ENCODE measurements around the gene FAM89A. TPM values are rescaled to one million over a fixed set of nuclear protein-coding genes. Genes with fewer than 3 reads are reported as not detected.

Gene FAM89A
- total and polyA plus RNA-seq, 4 donors: 14.3 to 27.1 (median 23.2) TPM

- Histone ChIP-seq H3K36me3 (ENCODE audit: control insufficient read depth in 4 of 4, insufficient read depth in 4 of 4, low read length in 4 of 4) (no peaks in the 10 kb centered on the region), H3K4me3 (no peak overlapping the region), H3K9me3 (ENCODE audit: control insufficient read depth in 4 of 4, insufficient read depth in 3 of 4, low read length in 3 of 4) (peaks cover 0 to 6% (median 2%) of the 10 kb centered on the region in 4 donors), H3K27me3 (ENCODE audit: control insufficient read depth in 3 of 3, insufficient read depth in 3 of 3, low read length in 2 of 3) (peaks cover 0 to 16% (median 2%) of the 10 kb centered on the region in 3 donors), H3K9ac (ENCODE audit: insufficient read depth in 1 of 2, low read length in 2 of 2) (no peak overlapping the region), H3K4me1 (ENCODE audit: control insufficient read depth in 5 of 5, insufficient read depth in 5 of 5, low read length in 5 of 5) (peaks cover 0 to 24% (median 3%) of the 10 kb centered on the region in 5 donors), H3K27ac (ENCODE audit: low read depth in 1 of 2, low read length in 1 of 2) (no peak overlapping the region)
- TF ChIP-seq CTCF (IDR thresholded peaks at IDR 0.05; ENCODE audit: control extremely low read depth, extremely low read depth): no peak
- 78 to 81% methylated on average over 9 of the region's 9 CpGs for whole genome bisulfite sequencing, 2 donors
- DNase-seq (no peak), ATAC-seq (ENCODE audit: insufficient read depth, low FRiP score) (no peak)
These were observed 1.7 kb upstream of the FAM89A start for GRCh38 chr1:231041719-231042261.

GRCh38 chr1:231040800-231041718 is 1.0 kb upstream of the FAM89A start:
- DNase-seq (peak; percentile 53 to 69 (median 59)), ATAC-seq (ENCODE audit: insufficient read depth, low FRiP score) (peak; percentile 9)
- peaks cover 0 to 31% (median 5%) of the 10 kb centered on the region in 5 donors for H3K4me1 ChIP-seq (ENCODE audit: control insufficient read depth in 5 of 5, insufficient read depth in 5 of 5, low read length in 5 of 5)
- H3K36me3 ChIP-seq (ENCODE audit: control insufficient read depth in 4 of 4, insufficient read depth in 4 of 4, low read length in 4 of 4): no peaks in the 10 kb centered on the region
- peak overlapping the region; percentile 72 for H3K4me3 ChIP-seq
- peaks cover 0 to 20% (median 2%) of the 10 kb centered on the region in 3 donors for H3K27me3 ChIP-seq (ENCODE audit: control insufficient read depth in 3 of 3, insufficient read depth in 3 of 3, low read length in 2 of 3)
- H3K9me3 ChIP-seq (ENCODE audit: control insufficient read depth in 4 of 4, insufficient read depth in 3 of 4, low read length in 3 of 4): peaks cover 0 to 6% (median 2%) of the 10 kb centered on the region in 4 donors
- TF ChIP-seq CTCF (IDR thresholded peaks at IDR 0.05; ENCODE audit: control extremely low read depth, extremely low read depth): no peak
- no peak overlapping the region for H3K9ac ChIP-seq (ENCODE audit: insufficient read depth in 1 of 2, low read length in 2 of 2)
- 8 to 10% methylated on average over 37 of the region's 37 CpGs for WGBS, 2 donors
- H3K27ac ChIP-seq (ENCODE audit: low read depth in 1 of 2, low read length in 1 of 2): peak overlapping the region in 1 of 2 donors; percentile 34

GRCh38 chr1:231039161-231040018 is 664 bp downstream of the FAM89A start:
- TF ChIP-seq CTCF (IDR thresholded peaks at IDR 0.05; ENCODE audit: control extremely low read depth, extremely low read depth): no peak
- Histone ChIP-seq H3K9ac (ENCODE audit: insufficient read depth in 1 of 2, low read length in 2 of 2) (peak overlapping the region in 1 of 2 donors; percentile 64), H3K36me3 (ENCODE audit: control insufficient read depth in 4 of 4, insufficient read depth in 4 of 4, low read length in 4 of 4) (no peaks in the 10 kb centered on the region), H3K4me1 (ENCODE audit: control insufficient read depth in 5 of 5, insufficient read depth in 5 of 5, low read length in 5 of 5) (peaks cover 0 to 35% (median 8%) of the 10 kb centered on the region in 5 donors), H3K27me3 (ENCODE audit: control insufficient read depth in 3 of 3, insufficient read depth in 3 of 3, low read length in 2 of 3) (peaks cover 0 to 25% (median 0%) of the 10 kb centered on the region in 3 donors), H3K9me3 (ENCODE audit: control insufficient read depth in 4 of 4, insufficient read depth in 3 of 4, low read length in 3 of 4) (no peaks in the 10 kb centered on the region), H3K27ac (ENCODE audit: low read depth in 1 of 2, low read length in 1 of 2) (peak overlapping the region; percentile 11 to 85), H3K4me3 (peak overlapping the region; percentile 82)
- DNase-seq: peak; percentile 62 to 75 (median 64)
- peak; percentile 24 for ATAC-seq (ENCODE audit: insufficient read depth, low FRiP score)
- 1% methylated on average over 65 to 91 of the region's 91 CpGs for WGBS, 2 donors

All from lung (tissue), 12 donors.